Measurements from ENCODE around the gene FUNDC2.

- TF ChIP-seq ZNF837 (tag by site-specific recombination; IDR thresholded peaks at IDR 0.05): no peak
- TF ChIP-seq ZNF211 (tag by site-specific recombination; IDR thresholded peaks at IDR 0.05; ENCODE audit: low read depth): no peak
- TF ChIP-seq ZNF114 (tag by site-specific recombination; IDR thresholded peaks at IDR 0.05): no peak
- no peak for TF ChIP-seq ZNF660 (tag by site-specific recombination; IDR thresholded peaks at IDR 0.05)
- no peak for TF ChIP-seq CTCF (tag by site-specific recombination; IDR thresholded peaks at IDR 0.05)
- no peak for TF ChIP-seq ZNF76 (tag by site-specific recombination; IDR thresholded peaks at IDR 0.05; ENCODE audit: borderline replicate concordance, low read depth)
- no peak for TF ChIP-seq HOXA7 (CRISPR knock-in tag; IDR thresholded peaks at IDR 0.05; ENCODE audit: borderline replicate concordance)
- no peak for TF ChIP-seq ZNF24 (tag by site-specific recombination; IDR thresholded peaks at IDR 0.05)
- no peak for TF ChIP-seq ZFP3 (tag by site-specific recombination; IDR thresholded peaks at IDR 0.05; ENCODE audit: low read depth)
- no peak for TF ChIP-seq ZNF274 (IDR thresholded peaks at IDR 0.05; ENCODE audit: low read length)
- TF ChIP-seq ZNF274 (tag by site-specific recombination; IDR thresholded peaks at IDR 0.05; ENCODE audit: borderline replicate concordance): no peak
- TF ChIP-seq TRIM28 (IDR thresholded peaks at IDR 0.05; ENCODE audit: borderline replicate concordance, low read length): no peak
Observed at GRCh38 chrX:155070663-155070974, 44.0 kb downstream of the FUNDC2 start.
